ENCODE measurements around the gene RAC2.
"Not testable (repeated sequence)": the region's sequence is repeated elsewhere in the genome, so short reads cannot be mapped to it uniquely, and the experiment has no call there.

Gene RAC2

DNA sequence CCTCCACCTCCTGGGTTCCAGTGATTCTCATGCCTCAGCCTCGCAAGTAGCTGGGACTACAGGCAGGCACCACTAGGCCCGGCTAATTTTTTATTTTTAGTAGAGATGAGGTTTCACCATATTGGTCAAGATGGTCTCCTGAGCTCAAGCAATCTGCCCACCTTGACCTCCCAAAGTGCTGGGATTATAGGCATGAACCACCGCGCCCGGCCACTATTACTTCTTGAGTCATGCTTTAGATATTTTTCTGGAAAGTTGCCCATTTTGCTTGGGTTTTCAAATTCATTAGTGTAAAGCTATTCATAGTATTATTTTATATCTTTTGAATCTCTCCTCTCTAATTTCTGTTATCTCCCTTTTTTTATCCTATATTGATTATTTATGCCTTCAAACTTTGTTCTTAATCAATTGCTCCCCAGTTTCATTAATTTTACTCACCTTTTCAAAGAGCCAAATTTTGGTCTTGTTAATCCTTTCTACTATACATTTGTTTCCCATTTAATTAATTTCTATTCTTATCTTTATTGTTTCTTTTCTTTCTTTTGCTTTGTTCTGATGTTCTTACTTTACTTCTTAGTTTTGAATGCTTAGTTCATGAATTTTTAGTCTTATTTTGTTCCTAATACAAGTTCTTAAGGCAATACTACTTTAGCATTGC is 10.3 kb upstream of the RAC2 start:
- DNase-seq: no peak

DNA sequence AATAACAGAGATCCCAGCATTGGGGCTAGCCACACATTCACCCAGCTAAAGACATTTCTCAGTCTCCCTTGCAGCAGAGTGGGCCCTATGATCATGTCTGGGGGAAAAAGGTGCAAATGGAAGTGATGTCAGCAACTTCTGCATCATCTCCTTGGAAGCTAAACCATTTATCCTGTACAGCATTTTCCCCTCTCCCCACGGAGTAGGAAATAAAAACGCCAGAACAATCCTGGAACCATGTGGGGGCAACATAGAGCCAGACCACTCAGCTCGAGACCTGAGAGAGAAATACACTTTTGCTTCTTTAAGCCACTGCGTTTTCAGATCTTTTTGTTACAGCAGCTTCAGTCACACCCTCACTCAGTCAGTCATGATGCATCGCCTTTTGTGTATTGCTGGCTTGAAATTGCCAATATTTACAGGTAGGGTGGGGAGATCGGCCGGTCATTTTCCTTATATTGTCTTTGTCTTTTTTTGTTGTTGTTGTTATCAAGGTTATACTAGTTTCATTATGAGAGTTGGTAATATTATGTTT is 9.1 kb upstream of the RAC2 start:
- no peak for DNase-seq

GRCh38 chr22:37251836-37252235 is 7.8 kb upstream of the RAC2 start:
- DNase-seq: not testable (repeated sequence)

- no peak for DNase-seq
Observed at GRCh38 chr22:37249986-37250385, 5.9 kb upstream of the RAC2 start.

GRCh38 chr22:37248251-37248650 is 4.2 kb upstream of the RAC2 start:
- DNase-seq: no peak

DNA sequence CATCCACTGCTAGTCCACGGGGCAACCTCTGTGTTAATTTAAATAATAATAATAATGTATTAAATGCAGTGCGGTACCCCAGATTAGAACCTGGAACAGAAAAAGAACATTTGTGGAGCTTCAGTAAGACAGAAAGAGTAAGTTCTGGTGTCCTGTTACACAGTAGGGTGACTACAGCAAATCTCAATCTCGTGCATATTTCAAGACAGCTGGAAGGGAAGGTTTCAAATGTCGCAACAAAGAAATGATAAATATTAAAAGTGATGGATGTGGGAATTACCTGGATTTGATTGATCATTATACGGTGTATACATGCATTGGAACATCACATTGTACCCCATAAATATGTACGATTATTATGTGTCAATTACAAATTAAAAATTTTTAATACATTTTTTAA is 1.7 kb upstream of the RAC2 start:
- DNase-seq: no peak

DNA sequence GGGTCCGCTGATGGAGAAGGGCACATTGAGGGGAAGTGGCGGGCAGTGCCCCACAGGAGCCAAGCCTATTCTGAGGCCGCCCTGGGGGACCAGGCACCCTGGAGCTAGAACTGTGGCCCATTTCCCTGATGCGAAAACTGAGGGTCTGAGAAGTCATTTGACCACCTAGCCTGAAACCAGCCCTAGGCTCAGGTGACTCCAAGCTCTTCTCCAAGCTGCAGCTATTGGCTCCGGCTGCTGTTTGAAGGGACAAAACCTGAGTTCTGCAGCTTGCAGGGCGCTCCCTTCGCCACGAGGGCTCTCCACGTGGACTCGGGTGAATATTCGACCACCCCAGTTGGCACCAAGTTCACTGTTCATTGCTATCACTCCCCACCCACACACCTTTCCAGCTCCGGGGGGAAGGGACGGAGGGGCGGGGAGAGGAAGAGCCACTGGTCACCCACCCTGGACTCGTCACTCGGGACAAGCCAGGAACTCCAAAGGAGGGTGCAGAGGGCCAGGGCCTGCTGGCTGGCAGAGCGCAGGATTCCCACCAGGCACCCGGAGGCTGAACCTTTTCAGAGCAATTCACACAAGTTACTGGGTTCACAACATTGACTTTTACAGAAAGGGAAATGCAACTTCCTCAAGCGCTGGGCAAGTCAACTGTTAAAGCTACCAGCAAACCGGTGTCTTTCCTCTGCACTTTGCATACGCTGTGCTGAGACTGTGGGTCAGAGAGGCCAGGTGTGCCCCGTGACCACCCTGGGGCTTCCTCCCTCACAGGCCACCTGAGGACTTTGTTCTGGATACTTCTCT is 1.1 kb upstream of the RAC2 start:
- DNase-seq: no peak

GRCh38 chr22:37243402-37244113 is 511 bp downstream of the RAC2 start:
- DNase-seq: no peak

DNA sequence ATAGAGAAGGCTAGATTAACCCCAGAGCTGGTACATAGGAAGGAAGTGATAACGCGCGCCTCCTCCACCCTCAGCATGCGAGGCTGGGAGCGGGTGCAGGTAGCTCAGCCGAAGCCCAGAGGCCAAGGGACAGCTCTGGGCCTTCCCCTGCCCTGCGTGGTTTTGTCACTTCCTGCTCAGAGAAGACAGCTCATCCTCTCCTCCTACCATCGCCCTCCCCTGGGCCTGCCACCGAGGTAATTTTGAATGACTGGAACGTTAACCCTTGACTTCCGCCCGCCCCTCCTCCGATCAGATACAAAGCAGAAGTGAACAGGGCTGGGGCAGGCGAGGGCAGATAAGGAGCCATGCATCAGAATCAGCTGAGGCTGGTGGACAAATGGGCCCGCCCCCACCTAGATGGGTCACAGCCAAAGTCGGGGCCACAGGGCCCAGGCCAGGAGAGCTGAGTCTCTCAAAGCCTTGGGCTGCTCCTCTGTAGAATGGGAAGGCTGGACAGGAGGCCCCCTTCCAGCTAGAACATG is 1.6 kb downstream of the RAC2 start:
- DNase-seq: no peak

GRCh38 chr22:37241351-37242142 is 2.5 kb downstream of the RAC2 start:
- no peak for DNase-seq

DNA sequence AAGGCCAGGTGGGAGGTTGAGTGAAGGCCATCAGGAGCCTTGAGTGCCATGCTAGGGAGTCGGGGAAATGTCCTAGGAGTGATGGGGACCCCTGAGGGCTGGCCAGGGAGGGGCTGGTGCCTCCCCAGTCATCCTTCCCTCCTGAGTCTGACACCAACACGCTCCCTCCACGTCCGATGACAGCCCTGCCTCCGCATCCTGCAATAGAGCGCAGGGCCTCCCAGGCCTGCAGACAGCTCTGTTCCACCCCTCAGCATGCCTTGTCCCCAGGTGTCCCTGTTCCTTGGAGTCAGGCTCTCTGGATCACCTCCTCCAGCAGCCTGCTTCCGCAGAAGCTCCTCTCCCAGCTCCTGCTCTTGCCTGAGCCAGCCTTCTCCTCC is 3.1 kb downstream of the RAC2 start:
- DNase-seq: no peak

DNA sequence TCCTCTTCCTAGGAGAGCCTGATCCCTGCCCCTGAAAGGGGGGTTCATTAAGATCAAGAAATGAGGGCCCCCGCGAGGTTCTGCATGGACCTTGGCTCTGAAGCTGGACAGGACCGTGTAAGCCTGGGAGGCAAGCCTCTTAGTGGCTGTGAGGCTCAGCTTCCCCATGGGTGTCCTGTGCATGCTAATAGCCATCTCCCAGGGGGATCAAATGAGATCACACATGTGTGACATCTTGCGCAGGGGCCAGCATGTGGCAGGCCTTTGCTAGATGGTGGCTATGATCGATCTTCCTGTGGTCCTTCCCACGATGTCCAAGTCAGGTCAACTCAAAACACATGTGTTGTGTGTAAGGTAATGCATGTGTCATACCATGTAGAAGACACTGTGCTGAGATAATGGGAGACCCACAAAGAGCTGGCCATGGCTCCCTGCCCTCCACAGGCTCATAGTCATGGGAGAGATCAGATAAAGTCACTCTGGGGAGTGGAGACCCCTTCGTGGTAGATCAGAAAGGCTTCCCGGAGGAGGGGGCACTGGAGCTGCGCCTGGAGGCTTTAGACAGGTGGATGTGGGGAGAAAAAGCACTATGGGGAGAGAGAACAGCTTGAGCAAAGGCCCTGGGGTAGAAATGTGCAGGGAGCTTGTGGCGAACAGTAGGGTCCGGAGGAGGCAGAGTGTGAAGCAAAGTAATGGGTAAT is 3.7 kb downstream of the RAC2 start:
- no peak for DNase-seq

- no peak for DNase-seq
Observed at GRCh38 chr22:37239336-37240239, 4.5 kb downstream of the RAC2 start.

DNA sequence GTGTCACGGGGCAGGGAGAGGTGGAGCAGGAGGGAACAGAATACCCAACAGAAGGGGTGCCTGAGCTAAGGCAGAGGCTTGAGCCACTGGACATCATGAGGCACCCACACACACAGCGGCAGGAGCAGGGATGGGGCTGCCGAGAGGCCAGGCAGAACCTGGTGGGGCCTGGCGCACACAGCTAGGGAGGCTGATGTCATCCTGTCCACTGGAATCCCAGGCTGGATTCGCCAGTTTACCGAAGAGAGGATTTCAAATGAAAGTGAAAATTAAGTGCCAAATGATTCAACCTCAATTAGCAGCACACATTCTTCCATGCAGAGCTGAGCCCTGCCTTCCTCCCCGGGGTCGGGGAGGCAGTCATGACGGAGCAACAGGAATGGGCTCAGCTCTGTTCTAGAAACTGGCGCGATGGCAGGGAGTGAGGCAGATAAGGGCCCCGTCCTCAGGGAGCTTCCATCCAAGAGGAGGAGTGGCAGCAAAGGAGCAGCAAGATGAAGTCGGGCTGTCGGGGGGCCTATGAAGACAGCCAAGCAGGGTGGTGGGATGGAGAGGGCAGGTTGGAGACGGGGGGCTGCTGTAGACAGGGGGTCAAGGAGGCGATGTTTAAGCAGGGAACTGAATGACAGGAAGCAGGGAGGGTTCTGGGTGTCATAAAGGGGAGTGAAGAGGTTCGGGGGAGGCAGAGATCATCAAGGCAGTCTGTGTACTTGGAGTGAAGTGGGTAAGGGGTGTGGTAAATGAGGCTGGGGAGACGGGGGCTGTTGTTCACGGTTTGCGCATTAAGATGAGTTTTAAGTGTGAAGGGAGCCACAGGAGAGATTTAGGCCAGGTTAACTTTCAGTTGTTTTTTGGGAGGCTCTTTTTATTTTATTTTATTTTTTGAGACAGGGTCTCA is 6.4 kb downstream of the RAC2 start:
- DNase-seq: no peak

DNA sequence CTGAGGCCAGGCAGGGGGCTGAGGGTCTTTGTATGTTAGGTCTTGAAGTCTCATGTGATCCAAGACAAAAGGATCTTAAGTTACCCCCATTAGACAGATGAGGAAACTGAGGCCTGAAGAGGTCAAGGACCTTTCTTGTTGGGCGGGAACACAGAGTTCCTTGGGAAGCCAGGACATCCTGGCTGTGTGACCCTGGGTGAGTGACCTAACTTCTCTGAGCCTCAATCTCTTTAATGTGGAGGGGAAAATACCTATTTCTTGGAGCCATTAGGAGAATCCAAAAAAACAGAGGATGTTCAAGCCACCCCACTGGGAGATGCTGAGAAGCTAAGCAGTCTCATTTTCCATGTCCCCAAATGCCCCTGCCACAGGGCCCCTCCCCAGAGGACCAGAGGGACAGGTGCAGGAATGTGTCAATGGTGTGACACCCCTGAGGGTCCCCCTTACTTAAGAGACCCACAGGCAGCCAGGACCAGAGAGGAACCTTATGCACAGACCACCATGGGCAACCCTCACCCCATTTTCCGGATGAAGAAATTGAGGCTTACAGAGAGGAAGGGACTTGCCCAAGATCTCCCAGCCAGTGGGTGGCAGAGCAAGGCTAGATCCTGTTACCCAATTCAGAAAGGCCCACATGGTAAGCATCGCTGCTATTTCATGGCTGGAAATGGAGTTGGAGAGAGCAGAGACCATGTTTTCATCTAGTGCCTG is 8.0 kb downstream of the RAC2 start:
- no peak for DNase-seq

DNA sequence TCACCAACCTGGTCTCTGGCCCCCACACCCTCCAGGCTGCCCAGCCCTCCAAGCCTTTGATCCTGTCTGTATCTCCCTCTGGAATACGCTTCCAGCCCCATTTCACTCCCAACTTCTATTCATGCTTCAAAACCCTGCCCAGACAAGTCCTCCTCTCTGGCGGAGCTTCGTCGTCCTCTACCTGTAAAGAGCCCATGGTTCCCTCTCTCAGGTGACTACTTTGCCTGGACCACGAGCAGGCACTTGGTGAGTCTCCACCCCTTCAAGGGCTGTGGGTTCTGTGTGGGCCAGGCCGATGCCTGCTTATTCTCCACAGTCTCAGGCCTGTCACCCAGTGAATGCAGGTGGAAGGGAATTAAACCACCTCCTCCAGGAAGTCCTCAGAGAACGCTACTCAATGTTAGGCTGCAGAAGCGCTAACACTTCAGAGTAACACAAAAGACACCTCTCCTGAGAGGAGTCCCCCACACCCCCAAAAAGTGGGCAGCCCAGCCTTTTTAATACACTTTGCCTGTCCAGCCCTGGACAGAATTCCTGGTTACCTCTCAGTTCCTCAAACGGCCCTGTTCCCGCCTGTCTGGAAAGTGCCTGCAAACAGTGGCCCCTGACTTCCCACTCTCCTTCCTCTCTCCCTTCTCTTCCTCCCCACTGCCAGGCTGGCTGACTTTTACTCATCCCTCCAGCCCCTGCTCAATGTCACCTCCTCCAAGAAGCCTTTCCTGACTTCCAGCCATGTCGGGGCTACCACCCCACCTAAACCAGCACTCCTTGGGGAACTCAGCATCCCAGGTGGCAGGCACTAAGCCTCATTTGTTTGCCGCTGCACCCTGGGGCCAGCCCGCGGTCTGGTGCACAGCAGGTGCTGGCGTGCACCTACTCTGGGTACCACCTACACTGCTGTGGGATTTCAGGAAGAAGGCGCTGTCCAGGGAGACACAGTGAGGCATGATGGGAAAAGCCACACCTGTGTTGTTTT is 9.0 kb downstream of the RAC2 start:
- DNase-seq: no peak

DNA sequence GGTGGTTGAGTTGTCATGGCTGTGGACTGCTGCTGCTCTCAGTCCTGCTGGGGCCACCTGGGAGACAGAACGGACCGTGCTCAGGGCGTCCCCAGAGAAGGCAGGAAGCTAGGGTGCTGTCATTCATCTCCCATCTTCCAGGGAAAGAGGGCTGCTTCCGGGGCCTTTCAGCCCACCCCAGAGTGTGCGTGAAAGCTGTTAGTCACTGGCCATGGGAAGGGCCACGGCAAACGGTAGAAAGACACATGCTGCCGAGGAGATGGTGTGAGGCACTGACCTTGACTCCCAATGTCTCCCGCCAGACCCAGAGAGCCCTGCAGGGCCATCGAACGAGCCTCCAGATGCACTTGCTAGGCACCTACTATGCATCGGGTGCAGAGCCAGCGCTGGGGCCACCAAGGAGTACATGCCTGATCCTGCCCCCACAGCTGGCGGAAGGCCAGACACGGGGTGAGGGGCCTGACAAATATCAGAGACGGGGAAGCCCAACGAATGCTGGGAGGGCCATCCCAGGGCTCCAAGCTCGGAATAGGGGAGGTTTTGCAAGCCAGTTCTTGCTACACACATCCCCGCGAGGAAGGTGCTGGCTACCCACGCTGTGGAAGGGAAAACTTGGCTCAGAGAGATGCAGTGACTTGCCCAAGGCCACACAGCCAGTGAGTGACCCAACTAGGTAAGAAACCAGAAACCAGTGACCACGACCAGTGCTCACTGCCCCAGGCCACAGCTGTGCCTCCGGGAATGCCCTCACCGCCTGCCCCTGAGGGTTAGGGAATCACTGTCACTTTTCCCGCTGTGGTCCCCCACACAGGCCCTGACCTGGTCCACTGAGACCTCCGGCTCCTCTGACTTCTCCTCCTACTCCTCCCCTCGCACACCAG is 10.1 kb downstream of the RAC2 start:
- DNase-seq: no peak

Data from NCI-H1417 treated with DMSO at 0.1 percent for 48 hours (cell line).